ENCODE results near the gene DEFB131A.
"Not testable (repeated sequence)": the region's sequence is repeated elsewhere in the genome, so short reads cannot be mapped to it uniquely, and the experiment has no call there.

The DEFB131A gene, protein sequence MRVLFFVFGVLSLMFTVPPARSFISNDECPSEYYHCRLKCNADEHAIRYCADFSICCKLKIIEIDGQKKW

DNA sequence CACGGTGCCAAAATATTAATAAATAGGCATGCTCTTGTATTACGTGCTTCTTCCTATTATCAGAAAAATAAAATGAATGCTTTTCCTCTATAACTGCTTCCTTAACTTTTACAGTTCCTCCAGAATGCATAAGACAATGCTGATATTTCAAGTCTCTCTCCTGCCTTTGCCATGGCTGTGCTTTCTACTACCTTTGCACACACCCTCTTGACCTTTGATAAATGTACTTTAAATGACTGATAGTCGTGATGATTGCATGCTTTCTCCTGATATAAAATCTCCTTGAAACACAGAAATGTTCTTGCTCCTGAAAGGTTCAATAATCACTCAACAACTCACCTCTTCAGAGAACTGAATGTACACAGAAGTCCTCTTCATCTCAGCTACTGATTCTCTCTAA is at the start of gene DEFB131A:
TSS of gene DEFB131A (plus strand) at position 301 of the 400 bp plus-strand sequence. CDS start 120 bp downstream, outside the sequence.
- H3K4me3 ChIP-seq (ENCODE audit: low read length); H3K27me3 ChIP-seq (ENCODE audit: control insufficient read depth, insufficient read depth, low read length); H3K4me1 ChIP-seq (ENCODE audit: control insufficient read depth, insufficient read depth, low read length); H3K9me3 ChIP-seq (ENCODE audit: control insufficient read depth, low read length); H3K9ac ChIP-seq (ENCODE audit: low read length); H3K36me3 ChIP-seq (ENCODE audit: control insufficient read depth, insufficient read depth, low read length): not testable (repeated sequence)

DNA sequence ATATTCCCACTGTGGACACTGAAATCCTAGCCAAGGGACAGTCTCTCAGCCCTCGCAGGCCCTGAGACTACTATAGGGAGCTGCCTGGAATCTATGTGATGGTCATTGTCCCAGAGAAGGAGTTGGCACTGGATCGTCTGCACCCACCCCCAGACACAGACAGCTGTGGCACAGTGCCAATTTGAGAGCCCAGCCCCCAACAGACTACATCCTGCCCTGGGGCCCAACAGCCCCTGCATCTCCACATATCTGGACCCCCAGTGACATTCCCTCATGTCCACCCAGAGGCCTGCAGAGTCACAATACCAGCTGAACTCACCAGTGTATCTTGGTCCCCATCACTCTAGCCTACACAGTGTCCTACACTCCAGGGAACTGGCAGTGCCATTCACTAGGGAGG is 38.4 kb upstream of the DEFB131A start:
- not testable (repeated sequence) for H3K36me3 ChIP-seq (ENCODE audit: control insufficient read depth, insufficient read depth, low read length); H3K4me1 ChIP-seq (ENCODE audit: control insufficient read depth, insufficient read depth, low read length); H3K9me3 ChIP-seq (ENCODE audit: control insufficient read depth, low read length); H3K9ac ChIP-seq (ENCODE audit: low read length); H3K27me3 ChIP-seq (ENCODE audit: control insufficient read depth, insufficient read depth, low read length); H3K4me3 ChIP-seq (ENCODE audit: low read length)

DNA sequence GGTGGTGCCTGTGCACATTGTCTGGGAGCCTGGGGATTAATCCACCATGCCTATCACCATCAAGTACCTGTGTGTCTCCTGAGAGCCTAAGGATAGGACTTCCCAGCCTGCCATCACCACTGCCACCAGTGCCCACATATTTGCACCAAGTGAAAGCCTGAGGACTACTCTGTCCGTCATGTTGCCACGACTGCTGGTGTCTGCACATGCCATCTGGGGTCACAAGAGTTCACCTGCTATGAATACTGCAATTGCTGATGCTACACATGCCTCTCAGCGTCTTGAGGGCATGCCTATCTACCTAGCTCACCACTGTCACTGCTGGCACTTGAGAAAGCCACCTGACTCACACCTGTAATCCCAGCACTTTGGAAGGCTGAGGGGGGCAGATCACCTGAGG is 37.7 kb upstream of the DEFB131A start:
- H3K4me3 ChIP-seq (ENCODE audit: low read length); H3K9ac ChIP-seq (ENCODE audit: low read length); H3K27me3 ChIP-seq (ENCODE audit: control insufficient read depth, insufficient read depth, low read length); H3K4me1 ChIP-seq (ENCODE audit: control insufficient read depth, insufficient read depth, low read length); H3K9me3 ChIP-seq (ENCODE audit: control insufficient read depth, low read length); H3K36me3 ChIP-seq (ENCODE audit: control insufficient read depth, insufficient read depth, low read length): not testable (repeated sequence)

DNA sequence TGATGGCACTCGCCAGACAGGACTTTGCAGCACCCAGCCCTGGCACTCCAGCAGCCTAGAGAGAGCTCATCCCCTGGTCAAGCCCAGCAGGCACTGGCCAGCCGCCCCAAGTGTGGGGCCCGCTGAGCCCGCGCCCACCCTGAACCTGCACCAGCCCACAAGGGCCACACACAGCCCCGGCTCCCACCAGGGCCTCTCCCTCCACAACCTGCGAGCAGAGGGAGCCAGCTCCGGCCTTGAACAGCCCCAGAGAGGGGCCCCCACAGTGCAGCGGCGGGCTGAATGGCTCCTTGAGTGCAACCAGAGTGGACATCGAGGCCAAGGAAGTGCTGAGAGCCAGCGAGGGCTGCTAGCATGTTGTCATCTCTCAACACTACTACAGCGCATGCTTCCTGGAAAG is 34.4 kb upstream of the DEFB131A start:
- Histone ChIP-seq H3K9me3 (ENCODE audit: control insufficient read depth, low read length) (no peaks in the 10 kb centered on the region), H3K27me3 (ENCODE audit: control insufficient read depth, insufficient read depth, low read length) (no peaks in the 10 kb centered on the region), H3K9ac (ENCODE audit: low read length) (no peak overlapping the region), H3K4me3 (ENCODE audit: low read length) (no peak overlapping the region), H3K36me3 (ENCODE audit: control insufficient read depth, insufficient read depth, low read length) (no peaks in the 10 kb centered on the region), H3K4me1 (ENCODE audit: control insufficient read depth, insufficient read depth, low read length) (no peaks in the 10 kb centered on the region)

DNA sequence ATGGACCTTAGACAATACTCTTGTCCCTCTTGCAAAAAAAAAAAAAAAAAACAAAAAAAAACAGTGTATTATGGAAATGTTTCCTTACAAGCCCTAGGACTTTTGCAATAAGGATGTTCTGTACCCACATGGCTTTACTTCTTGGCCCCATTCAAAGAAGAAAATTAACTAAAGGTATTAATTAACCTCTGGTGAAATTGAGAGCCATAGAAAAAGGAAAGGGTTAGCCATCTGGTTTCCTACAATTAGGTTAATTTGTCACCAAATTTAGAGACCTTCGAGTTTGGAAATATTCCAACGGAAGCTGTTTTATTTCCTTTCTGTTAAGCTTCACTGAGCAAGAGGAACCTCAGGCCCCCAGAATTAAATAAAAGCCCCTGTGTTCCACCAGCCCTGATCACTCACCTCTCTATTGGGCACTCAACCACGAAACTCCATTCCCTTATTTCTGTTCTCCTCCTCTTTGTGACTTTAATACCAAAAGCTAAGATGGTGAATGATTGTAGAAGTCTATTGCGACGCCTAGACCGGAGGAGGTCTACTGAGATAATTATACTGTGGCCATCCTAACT is 22.2 kb upstream of the DEFB131A start:
- H3K36me3 ChIP-seq (ENCODE audit: control insufficient read depth, insufficient read depth, low read length); H3K9ac ChIP-seq (ENCODE audit: low read length); H3K9me3 ChIP-seq (ENCODE audit: control insufficient read depth, low read length); H3K4me1 ChIP-seq (ENCODE audit: control insufficient read depth, insufficient read depth, low read length); H3K4me3 ChIP-seq (ENCODE audit: low read length); H3K27me3 ChIP-seq (ENCODE audit: control insufficient read depth, insufficient read depth, low read length): not testable (repeated sequence)

DNA sequence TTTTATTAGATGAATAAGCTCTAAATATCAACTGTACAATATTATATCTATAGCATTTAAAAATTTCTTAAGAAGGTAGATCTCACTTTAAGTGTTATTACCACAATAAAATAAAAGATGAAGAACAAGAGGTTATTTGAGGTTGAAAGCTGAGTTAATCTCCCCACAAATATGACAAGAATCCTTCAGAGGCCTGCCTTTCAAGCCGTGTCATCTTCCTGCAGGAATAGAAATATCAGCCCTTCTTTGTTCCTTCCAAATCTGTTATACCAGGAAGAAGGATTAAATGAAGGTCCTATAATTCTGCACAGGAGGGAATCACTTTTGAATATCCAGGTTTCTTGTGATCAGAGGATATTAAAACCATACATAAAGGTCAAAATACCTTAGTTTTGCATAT is 18.3 kb upstream of the DEFB131A start:
- not testable (repeated sequence) for H3K9ac ChIP-seq (ENCODE audit: low read length); H3K9me3 ChIP-seq (ENCODE audit: control insufficient read depth, low read length); H3K4me1 ChIP-seq (ENCODE audit: control insufficient read depth, insufficient read depth, low read length); H3K36me3 ChIP-seq (ENCODE audit: control insufficient read depth, insufficient read depth, low read length); H3K4me3 ChIP-seq (ENCODE audit: low read length); H3K27me3 ChIP-seq (ENCODE audit: control insufficient read depth, insufficient read depth, low read length)

DNA sequence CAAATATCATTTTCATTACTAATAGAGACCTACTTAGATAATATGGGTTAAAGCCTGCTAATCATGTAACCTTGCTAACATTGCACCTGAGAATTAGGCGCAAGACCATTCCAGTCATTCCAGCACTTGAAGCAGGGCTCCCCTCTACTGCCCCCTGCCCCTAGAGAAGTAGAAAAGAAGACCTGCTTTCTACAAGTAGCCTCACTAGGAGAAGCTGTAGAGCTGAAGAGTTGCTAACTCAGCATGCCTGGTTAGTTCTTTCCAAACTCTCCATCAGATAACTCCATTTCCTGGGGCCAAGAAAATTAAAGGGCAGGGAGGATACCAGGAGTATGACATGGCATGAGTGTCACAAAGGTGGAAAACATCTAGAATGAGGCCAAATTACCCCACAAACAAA is 14.2 kb upstream of the DEFB131A start:
- H3K4me1 ChIP-seq (ENCODE audit: control insufficient read depth, insufficient read depth, low read length); H3K36me3 ChIP-seq (ENCODE audit: control insufficient read depth, insufficient read depth, low read length); H3K9ac ChIP-seq (ENCODE audit: low read length); H3K4me3 ChIP-seq (ENCODE audit: low read length); H3K27me3 ChIP-seq (ENCODE audit: control insufficient read depth, insufficient read depth, low read length); H3K9me3 ChIP-seq (ENCODE audit: control insufficient read depth, low read length): not testable (repeated sequence)

DNA sequence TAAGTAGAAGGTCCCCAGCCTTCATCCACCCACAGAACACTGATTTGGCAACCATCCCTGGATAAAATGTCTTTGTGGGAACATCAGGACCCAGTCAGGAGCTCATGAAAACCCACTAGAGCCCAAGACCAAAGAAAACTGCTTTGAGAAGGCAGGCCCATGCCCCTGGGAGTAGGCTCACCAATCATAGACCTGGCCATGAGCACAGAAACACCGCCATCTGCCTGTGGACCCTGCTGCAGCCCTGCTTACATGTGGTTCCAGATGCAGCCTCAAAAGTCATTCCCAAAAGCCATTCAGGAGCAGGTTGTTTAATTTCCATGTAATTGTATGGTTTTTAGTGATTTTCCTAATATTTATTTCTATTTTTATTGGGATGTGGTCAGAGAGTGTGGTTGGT is 10.9 kb upstream of the DEFB131A start:
- not testable (repeated sequence) for H3K9me3 ChIP-seq (ENCODE audit: control insufficient read depth, low read length); H3K9ac ChIP-seq (ENCODE audit: low read length); H3K4me3 ChIP-seq (ENCODE audit: low read length); H3K4me1 ChIP-seq (ENCODE audit: control insufficient read depth, insufficient read depth, low read length); H3K36me3 ChIP-seq (ENCODE audit: control insufficient read depth, insufficient read depth, low read length); H3K27me3 ChIP-seq (ENCODE audit: control insufficient read depth, insufficient read depth, low read length)

DNA sequence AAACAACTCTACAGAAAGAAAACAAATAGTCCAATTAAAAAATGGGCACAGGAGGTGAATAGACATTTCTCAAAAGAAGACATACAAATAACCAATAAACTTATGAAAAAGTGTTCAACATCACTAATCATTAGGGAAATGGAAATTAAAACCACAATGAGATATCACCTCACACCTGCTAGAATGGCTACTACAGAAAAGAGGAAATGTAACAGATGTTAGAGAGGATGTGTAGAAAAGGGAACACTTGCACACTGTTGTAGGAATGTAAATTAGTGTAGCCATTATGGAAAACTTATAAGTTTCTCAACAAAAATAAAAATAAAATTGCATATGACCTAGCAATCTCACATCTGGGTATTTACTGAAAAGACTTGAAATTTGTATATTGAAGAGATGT is 7.5 kb upstream of the DEFB131A start:
- not testable (repeated sequence) for H3K9me3 ChIP-seq (ENCODE audit: control insufficient read depth, low read length); H3K36me3 ChIP-seq (ENCODE audit: control insufficient read depth, insufficient read depth, low read length); H3K27me3 ChIP-seq (ENCODE audit: control insufficient read depth, insufficient read depth, low read length); H3K9ac ChIP-seq (ENCODE audit: low read length); H3K4me3 ChIP-seq (ENCODE audit: low read length); H3K4me1 ChIP-seq (ENCODE audit: control insufficient read depth, insufficient read depth, low read length)

DNA sequence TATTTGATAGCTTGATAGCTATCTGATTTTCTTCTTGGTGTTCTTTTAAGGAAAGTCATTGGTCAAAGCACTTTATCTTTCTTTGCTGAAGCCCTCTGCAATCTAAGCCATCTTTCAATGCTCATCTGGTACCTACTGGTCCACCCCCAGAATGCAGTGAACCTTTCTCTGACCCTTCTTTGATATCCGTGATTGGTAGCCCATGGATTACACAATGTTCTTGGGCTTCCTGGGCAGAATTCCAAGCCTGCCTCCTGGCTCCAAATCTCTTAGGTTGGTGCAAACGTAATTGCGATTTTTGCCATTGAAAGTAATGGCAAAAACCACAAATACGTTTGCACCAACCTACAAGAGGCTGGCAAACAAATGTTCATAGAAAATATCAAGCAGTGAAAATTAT is 1.9 kb upstream of the DEFB131A start:
- H3K4me3 ChIP-seq (ENCODE audit: low read length): not testable (repeated sequence)

DNA sequence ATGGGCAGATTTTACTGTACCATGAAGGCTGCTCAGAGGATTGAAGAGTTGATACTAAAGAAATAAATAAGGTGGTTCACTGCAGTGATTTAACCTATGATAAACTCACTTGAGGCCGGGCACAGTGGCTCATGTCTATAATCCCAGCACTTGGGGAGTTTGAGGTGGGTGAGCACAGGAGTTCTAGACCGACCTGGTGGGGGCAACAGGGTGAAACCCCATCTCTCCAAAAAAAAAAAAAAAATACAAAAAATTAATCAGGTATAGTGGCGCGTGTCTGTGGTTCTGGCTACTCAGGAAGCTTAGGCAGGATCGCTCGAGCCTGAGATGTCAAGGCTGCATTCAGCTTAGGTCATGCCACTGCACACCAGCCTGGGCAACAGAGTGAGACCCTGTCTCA is 467 bp downstream of the DEFB131A start:
- H3K36me3 ChIP-seq (ENCODE audit: control insufficient read depth, insufficient read depth, low read length); H3K4me1 ChIP-seq (ENCODE audit: control insufficient read depth, insufficient read depth, low read length); H3K9ac ChIP-seq (ENCODE audit: low read length): not testable (repeated sequence)

More for the DNA sequence above, 1.9 kb upstream of the DEFB131A start:
- not testable (repeated sequence) for H3K36me3 ChIP-seq (ENCODE audit: control insufficient read depth, insufficient read depth, low read length); H3K4me1 ChIP-seq (ENCODE audit: control insufficient read depth, insufficient read depth, low read length); H3K27me3 ChIP-seq (ENCODE audit: control insufficient read depth, insufficient read depth, low read length); H3K9ac ChIP-seq (ENCODE audit: low read length); H3K9me3 ChIP-seq (ENCODE audit: control insufficient read depth, low read length)

DNA sequence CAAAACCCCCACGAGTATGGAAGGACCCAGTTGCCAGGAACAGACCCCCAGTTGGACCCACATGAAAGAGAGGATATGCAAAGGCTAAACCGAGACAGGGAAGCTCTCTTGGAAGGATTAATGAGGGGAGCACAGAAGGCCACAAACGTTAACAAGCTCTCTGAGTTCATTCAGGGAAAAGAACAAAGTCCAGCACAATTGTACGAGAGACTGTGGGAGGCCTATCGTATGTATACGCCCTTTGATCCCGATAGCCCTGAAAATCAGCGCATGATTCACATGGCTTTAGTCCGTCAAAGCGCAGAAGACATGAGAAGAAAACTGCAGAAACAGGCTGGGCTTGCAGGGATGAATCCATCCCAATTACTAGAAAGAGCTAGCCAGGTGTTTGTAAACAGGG is 8.0 kb downstream of the DEFB131A start:
- not testable (repeated sequence) for H3K27me3 ChIP-seq (ENCODE audit: control insufficient read depth, insufficient read depth, low read length); H3K36me3 ChIP-seq (ENCODE audit: control insufficient read depth, insufficient read depth, low read length); H3K9ac ChIP-seq (ENCODE audit: low read length); H3K9me3 ChIP-seq (ENCODE audit: control insufficient read depth, low read length); H3K4me3 ChIP-seq (ENCODE audit: low read length)
- peaks cover 20% of the 10 kb centered on the region for H3K4me1 ChIP-seq (ENCODE audit: control insufficient read depth, insufficient read depth, low read length)

More for the DNA sequence above, 467 bp downstream of the DEFB131A start:
- not testable (repeated sequence) for H3K4me3 ChIP-seq (ENCODE audit: low read length); H3K27me3 ChIP-seq (ENCODE audit: control insufficient read depth, insufficient read depth, low read length); H3K9me3 ChIP-seq (ENCODE audit: control insufficient read depth, low read length)

DNA sequence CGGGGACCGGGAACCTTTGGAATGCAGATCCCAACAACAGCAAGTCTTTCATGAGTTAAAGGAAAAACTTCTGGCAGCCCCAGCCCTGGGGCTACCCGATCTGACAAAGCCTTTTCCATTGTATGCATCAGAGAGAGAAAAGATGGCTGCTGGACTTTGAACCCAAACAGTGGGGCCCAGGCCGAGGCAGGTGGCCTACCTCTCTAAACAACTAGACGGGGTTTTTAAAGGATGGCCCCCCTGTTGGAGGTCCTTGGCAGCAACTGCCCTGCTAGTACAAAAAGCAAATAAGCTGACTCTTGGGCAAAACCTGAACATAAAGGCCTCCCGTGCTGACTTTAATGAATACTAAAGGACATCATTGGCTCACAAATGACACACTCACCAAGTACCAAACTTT is 10.1 kb downstream of the DEFB131A start:
- not testable (repeated sequence) for H3K27me3 ChIP-seq (ENCODE audit: control insufficient read depth, insufficient read depth, low read length); H3K4me3 ChIP-seq (ENCODE audit: low read length); H3K36me3 ChIP-seq (ENCODE audit: control insufficient read depth, insufficient read depth, low read length); H3K9ac ChIP-seq (ENCODE audit: low read length); H3K9me3 ChIP-seq (ENCODE audit: control insufficient read depth, low read length)
- H3K4me1 ChIP-seq (ENCODE audit: control insufficient read depth, insufficient read depth, low read length): peaks cover 20% of the 10 kb centered on the region
